IPS-20b (cell line): ENCODE data around the gene DIDO1.
A peak's percentile ranks its signal among the peaks of the same experiment; 100 is the strongest.
"Not testable (repeated sequence)": the region's sequence is repeated elsewhere in the genome, so short reads cannot be mapped to it uniquely, and the experiment has no call there.

ENCODE experiments used
- H3K27ac ChIP-seq: one replicate; pipeline ENCODE4 v1.5.1; 2013; ENCODE audit warnings: low read length
- H3K27me3 ChIP-seq: 2 replicates; pipeline ENCODE4 v1.6.1; 2013; ENCODE audit warnings: mild to moderate bottlenecking, low read length, inconsistent platforms; ENCODE audit not compliant: insufficient read depth
- H3K36me3 ChIP-seq: 2 replicates; pipeline ENCODE4 v1.6.1; 2013; ENCODE audit warnings: low read depth, mild to moderate bottlenecking, inconsistent platforms, low read length, moderate library complexity; ENCODE audit not compliant: insufficient read depth
- H3K4me1 ChIP-seq: 2 replicates; pipeline ENCODE4 v1.6.1; 2013; ENCODE audit warnings: mild to moderate bottlenecking, control low read depth, inconsistent platforms, low read length, moderate library complexity; ENCODE audit not compliant: insufficient read depth
- H3K4me3 ChIP-seq: 2 replicates; pipeline ENCODE4 v1.5.1; 2013; ENCODE audit warnings: mild to moderate bottlenecking, low read length, inconsistent platforms
- H3K9ac ChIP-seq: 2 replicates; pipeline ENCODE4 v1.6.1; 2013; ENCODE audit warnings: low read depth, mild to moderate bottlenecking, inconsistent platforms, low read length, moderate library complexity
- H3K9me3 ChIP-seq: 2 replicates; pipeline ENCODE4 v1.6.1; 2013; ENCODE audit warnings: mild to moderate bottlenecking, low read depth, low read length, inconsistent platforms; ENCODE audit not compliant: insufficient read depth

DIDO1 gene

DNA sequence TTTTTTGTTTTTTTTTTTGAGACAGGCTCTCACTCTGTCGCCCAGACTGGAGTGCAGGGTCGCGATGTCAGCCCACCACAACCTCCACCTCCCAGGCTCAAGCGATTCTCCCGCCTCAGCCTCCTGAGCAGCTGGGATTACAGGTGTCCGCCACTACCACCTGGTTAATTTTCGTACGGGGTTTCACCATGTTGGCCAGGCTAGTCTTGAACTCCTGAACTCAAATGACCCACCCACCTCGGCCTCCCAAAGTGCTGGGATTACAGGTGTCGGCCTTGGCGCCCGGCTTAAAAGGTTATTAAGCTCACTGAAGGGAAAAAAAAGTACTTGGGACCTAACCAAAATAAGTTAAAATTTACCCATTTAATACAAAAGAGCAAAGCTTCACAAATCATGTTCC lies 66.6 kb downstream of the DIDO1 start:
- peaks cover 22% of the 10 kb centered on the region for H3K36me3 ChIP-seq
- peaks cover 10% of the 10 kb centered on the region; the same call in 1 of the 2 replicates for H3K27me3 ChIP-seq
- H3K27ac ChIP-seq, result no peak overlapping the region
- no peaks in the 10 kb centered on the region for H3K9me3 ChIP-seq
- H3K9ac ChIP-seq, result no peak overlapping the region
- peaks cover 9% of the 10 kb centered on the region; the same call in 1 of the 2 replicates for H3K4me1 ChIP-seq
- H3K4me3 ChIP-seq, result peak overlapping the region; percentile 65; the same call in 1 of the 2 replicates

DNA sequence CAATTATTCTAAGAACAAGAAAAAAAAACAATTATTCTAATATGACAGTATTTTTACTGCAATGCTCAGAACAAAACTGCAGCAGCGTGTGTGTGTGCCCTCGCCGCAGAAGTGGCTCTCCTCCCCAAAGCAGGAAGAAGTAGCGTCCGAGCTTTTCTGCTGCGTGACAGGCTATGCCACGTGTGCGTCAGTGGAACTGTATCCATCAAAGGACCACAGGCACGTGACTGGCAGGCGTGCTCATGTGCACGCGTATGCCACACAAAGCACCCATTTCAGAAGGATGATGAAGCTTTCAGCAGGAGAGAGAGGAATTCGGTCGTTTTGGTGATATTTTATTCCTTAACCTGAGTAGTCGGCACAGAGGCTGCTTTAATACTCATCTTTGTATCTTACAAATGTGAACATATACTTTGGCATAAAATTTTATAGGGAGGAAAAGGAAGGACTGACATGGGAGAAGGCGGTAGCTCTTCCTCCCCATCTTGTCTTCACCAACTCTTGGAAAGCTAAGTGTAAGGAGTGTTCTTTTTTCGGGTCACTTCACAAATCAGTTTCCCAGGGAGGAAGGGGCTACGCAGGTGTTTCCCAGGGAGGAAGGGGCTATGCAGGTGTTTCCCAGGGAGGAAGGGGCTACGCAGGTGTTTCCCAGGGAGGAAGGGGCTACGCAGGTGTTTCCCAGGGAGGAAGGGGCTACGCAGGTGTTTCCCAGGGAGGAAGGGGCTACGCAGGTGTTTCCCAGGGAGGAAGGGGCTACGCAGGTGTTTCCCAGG lies 68.1 kb downstream of the DIDO1 start:
- Histone ChIP-seq H3K27me3 (peaks cover 10% of the 10 kb centered on the region; the same call in 1 of the 2 replicates), H3K4me1 (peaks cover 9% of the 10 kb centered on the region; the same call in 1 of the 2 replicates), H3K27ac (no peak overlapping the region), H3K9me3 (no peaks in the 10 kb centered on the region), H3K36me3 (peaks cover 36% of the 10 kb centered on the region), H3K4me3 (no peak overlapping the region), H3K9ac (no peak overlapping the region)

DNA sequence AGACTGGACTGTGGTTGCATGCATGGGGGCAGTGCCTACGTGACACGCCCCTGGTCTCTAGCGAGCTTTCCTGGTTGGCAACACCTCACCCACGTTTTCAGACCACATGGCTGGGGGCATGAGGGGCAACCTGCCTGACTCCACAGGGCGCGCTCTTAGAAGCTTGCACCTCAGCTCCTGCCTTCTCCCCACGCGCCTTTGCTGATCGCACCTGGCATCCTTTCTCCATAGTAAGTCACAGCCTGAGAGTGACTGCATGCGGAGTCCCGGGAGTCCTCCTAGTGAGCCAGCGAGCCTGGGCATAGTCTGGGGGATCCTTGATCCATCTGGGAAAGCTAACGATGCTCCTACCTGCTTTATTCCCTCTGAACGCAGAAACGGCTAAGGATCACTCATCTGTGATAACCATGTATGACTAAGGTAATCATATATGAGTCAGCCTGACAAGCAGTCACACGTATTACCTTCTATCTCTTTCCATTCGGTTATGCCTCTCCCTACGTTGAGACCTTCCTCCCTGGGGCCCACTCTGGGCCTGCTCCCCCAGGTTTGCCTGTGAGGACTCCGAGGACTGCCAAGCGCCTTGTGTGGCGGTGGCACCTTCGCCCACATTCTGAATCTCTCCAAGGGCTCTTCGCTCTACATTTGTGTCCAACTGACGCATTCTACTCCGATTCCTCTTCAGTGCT lies 69.2 kb downstream of the DIDO1 start:
- H3K4me1 ChIP-seq, result peaks cover 9% of the 10 kb centered on the region; the same call in 1 of the 2 replicates
- H3K27me3 ChIP-seq, result peaks cover 10% of the 10 kb centered on the region; the same call in 1 of the 2 replicates
- no peak overlapping the region for H3K27ac ChIP-seq
- no peak overlapping the region for H3K4me3 ChIP-seq
- H3K9me3 ChIP-seq, result no peaks in the 10 kb centered on the region
- H3K9ac ChIP-seq, result no peak overlapping the region
- H3K36me3 ChIP-seq, result peaks cover 46% of the 10 kb centered on the region

DNA sequence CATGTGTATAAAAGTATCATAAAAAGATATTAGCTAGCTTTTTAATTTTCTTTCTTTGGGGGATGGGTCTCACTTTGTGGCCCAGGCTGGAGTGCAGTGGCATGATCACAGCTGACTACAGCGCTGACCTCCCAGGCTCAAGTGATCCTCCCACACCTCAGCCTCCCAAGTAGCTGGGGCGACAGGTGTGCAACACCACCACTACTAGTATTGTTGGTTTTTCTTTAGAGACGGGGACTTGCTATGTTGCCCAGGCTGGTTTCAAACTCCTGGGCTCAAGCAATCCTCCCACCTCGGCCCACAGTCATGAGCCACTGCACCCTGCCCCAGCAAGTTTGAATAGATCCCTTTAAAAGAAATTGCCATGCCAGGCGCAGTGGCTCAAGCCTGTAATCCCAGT lies 71.2 kb downstream of the DIDO1 start:
- Histone ChIP-seq H3K4me1 (peaks cover 5% of the 10 kb centered on the region; the same call in 1 of the 2 replicates), H3K9ac (no peak overlapping the region), H3K9me3 (no peaks in the 10 kb centered on the region), H3K4me3 (no peak overlapping the region), H3K27ac (no peak overlapping the region), H3K27me3 (peaks cover 3% of the 10 kb centered on the region; the same call in 1 of the 2 replicates), H3K36me3 (peaks cover 55% of the 10 kb centered on the region)

DNA sequence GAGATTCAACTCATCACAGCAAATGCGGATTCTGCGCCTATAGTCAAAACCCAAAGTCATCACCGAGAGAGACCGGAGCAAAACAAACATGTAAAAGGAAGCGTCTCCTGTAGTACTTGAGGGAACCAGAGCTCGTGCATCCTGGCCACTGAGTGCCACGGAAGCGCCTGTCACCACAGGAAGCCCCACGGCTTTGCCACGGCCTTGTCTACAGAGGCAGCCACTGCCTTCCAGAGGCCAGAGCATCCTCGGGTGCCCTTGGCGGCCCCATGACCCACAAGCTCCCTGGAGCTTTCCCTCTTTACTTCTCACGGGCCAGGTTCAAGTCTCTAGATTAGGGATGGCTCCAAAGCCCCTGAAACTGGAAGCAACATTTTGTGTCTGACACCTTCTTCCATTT lies 72.2 kb downstream of the DIDO1 start:
- H3K36me3 ChIP-seq, result peaks cover 55% of the 10 kb centered on the region
- H3K9me3 ChIP-seq, result no peaks in the 10 kb centered on the region
- H3K9ac ChIP-seq, result no peak overlapping the region
- H3K27me3 ChIP-seq, result no peaks in the 10 kb centered on the region
- no peaks in the 10 kb centered on the region for H3K4me1 ChIP-seq
- H3K27ac ChIP-seq, result no peak overlapping the region
- H3K4me3 ChIP-seq, result no peak overlapping the region

DNA sequence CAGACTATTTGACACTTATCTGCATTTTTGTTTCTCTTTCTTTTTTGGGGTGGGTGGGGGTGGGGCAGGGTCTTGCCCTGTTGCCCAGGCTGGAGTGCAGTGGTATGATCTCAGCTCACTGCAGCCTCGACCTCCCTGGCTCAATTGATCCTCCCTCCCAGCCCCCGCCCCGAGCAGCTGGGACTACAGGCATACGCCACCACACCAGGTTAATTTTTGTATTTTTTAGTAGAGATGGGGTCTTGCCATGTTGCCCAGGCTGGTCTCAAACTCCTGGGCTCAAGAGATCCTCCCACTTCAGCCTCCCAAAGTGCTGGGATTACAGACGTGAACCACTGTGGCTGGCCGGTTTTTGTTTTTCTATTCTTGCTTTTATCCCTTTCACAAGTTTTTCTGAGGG lies 73.0 kb downstream of the DIDO1 start:
- H3K4me3 ChIP-seq, H3K9me3 ChIP-seq, H3K27ac ChIP-seq, H3K9ac ChIP-seq, H3K4me1 ChIP-seq, H3K27me3 ChIP-seq: not testable (repeated sequence)
- peaks cover 55% of the 10 kb centered on the region for H3K36me3 ChIP-seq

DNA sequence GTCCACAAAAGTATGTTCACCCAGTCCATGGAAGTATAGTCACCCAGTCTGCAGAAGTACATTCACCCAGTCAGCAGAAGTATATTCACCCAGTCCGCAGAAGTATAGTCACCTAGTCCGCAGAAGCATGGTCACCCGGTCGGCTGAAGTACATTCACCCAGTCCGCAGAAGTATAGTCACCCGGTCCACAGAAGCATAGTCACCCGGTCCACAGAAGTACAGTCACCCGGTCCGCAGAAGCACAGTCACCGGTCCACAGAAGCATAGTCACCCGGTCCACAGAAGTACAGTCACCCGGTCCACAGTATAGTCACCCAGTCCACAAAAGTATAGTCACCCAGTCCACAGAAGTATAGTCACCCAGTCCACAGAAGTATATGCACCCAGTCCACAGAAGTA lies 73.5 kb downstream of the DIDO1 start:
- no peaks in the 10 kb centered on the region for H3K27me3 ChIP-seq
- no peaks in the 10 kb centered on the region for H3K9me3 ChIP-seq
- H3K36me3 ChIP-seq, result peaks cover 55% of the 10 kb centered on the region
- H3K9ac ChIP-seq, result no peak overlapping the region
- no peak overlapping the region for H3K27ac ChIP-seq
- no peaks in the 10 kb centered on the region for H3K4me1 ChIP-seq
- no peak overlapping the region for H3K4me3 ChIP-seq

DNA sequence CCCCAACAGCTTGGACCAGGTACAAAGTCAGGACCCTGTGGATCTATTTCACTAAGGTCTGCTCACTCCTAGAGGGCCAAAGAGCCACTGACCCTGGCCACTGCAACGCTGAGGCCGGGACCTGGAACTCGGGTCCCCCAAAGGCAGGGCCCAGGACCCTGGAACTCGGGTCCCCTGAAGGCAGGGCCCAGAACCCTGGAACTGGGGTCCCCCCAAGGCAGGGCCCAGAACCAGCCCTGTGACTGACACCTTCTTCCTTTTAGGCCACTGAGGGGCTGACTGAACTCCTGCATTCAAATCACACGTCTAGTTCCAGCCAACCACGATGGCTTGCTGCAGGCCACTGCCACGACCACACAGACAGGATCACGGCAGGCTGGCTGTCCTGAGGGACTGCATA lies 74.1 kb downstream of the DIDO1 start:
- Histone ChIP-seq H3K9ac (no peak overlapping the region), H3K36me3 (peaks cover 51% of the 10 kb centered on the region), H3K27me3 (no peaks in the 10 kb centered on the region)

DNA sequence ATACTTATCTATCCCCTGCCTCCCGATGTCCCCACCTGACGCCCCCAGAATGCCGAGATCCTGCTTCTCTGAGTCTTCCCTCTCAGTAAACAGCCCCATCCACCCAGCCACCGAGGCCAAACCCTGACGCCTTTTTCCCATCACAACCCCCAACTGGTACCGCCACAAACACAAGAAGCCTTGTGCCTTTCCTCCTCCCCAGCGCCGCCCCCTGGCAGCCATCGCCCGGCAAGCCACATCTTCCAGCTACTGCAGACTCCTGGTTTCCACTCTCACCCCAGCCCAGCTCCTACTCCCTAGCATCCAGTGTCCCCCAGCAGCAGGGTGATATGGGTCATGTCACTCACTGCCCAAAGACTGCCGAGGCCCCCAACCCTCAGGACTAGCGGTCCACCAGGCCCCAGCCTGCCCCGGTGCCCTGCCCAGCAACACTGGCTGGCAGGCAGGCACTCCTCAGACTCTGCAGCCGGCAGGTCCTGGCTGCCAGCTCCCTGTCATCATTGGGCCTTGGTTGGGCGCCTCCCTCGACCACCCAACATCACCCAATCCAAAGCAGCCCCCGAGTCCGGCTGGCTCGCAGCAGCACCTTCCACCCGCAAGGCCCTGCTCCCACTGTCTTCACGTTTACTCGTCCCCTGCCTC lies 75.9 kb downstream of the DIDO1 start:
- H3K27me3 ChIP-seq, result no peaks in the 10 kb centered on the region
- H3K9me3 ChIP-seq, result no peaks in the 10 kb centered on the region
- no peak overlapping the region for H3K4me3 ChIP-seq
- no peak overlapping the region for H3K9ac ChIP-seq
- H3K4me1 ChIP-seq, result no peaks in the 10 kb centered on the region
- H3K27ac ChIP-seq, result no peak overlapping the region
- H3K36me3 ChIP-seq, result peaks cover 51% of the 10 kb centered on the region

More for the DNA sequence above, 74.1 kb downstream of the DIDO1 start:
- Histone ChIP-seq H3K27ac (no peak overlapping the region), H3K4me3 (no peak overlapping the region), H3K4me1 (no peaks in the 10 kb centered on the region), H3K9me3 (no peaks in the 10 kb centered on the region)

DNA sequence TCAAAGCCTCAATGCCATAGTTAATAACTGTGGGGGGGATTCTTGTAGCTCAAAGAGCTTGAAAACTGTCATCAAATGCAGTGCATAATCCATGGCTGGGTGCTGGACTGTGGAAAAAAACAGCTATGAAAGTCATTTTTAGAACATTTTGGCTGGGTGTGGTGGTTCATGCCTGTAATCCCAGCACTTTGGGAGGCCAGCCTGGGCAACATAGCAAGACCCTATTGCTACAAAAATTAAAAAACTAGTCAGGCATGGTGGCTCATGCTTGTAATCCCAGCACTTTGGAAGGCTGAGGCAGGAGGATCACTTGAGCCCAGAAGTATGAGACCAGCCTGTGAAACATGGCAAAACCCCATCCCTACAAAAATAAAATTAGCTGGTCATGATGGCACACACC lies 76.9 kb downstream of the DIDO1 start:
- no peak overlapping the region for H3K4me3 ChIP-seq
- H3K36me3 ChIP-seq, result peaks cover 43% of the 10 kb centered on the region
- H3K27ac ChIP-seq, result no peak overlapping the region
- H3K9ac ChIP-seq, result no peak overlapping the region
- no peaks in the 10 kb centered on the region for H3K27me3 ChIP-seq
- no peaks in the 10 kb centered on the region for H3K4me1 ChIP-seq
- H3K9me3 ChIP-seq, result no peaks in the 10 kb centered on the region

DNA sequence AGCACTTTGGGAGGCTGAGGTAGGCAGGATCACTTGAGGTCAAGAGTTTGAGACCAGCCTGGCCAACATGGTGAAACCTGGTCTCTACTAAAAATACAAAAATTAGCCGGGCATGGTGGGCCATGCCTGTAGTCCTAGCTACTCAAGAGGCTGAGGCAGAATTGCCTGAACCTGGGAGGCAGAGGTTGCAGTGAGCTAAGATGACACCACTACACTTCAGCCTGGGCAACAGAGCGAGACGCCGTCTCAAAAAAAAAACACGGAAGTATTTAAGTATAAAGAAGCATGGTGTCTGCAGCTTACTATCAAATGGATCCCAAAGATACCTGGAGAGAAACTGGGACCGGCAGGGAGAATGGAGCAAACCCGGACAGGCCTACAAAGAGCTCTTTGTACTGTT lies 77.4 kb downstream of the DIDO1 start:
- H3K9ac ChIP-seq, H3K27me3 ChIP-seq: not testable (repeated sequence)
- H3K36me3 ChIP-seq, result peaks cover 37% of the 10 kb centered on the region

More for the DNA sequence above, 77.4 kb downstream of the DIDO1 start:
- H3K4me3 ChIP-seq, H3K4me1 ChIP-seq, H3K9me3 ChIP-seq, H3K27ac ChIP-seq: not testable (repeated sequence)
